H9 (cell line): ENCODE results near the gene SEBOX. TPM values are rescaled to one million over a fixed set of nuclear protein-coding genes. Genes with fewer than 3 reads are reported as not detected.

Source experiments
- DNase-seq: peaks from one replicate; pipeline ENCODE4 v3.0.0-alpha.2; 2017
- H2AFZ ChIP-seq: one replicate; pipeline ENCODE4 v1.6.1; 2013; ENCODE audit warnings: mild to moderate bottlenecking, low read length, control low read depth, moderate library complexity
- H2AK5ac ChIP-seq: 2 replicates; pipeline ENCODE4 v1.6.1; 2013; ENCODE audit warnings: low read length, control low read depth, mixed read lengths; ENCODE audit not compliant: insufficient read length
- H2BK120ac ChIP-seq: one replicate; pipeline ENCODE4 v1.6.1; 2013; ENCODE audit warnings: low read depth, mild to moderate bottlenecking, low read length, control low read depth, inconsistent platforms; ENCODE audit not compliant: poor library complexity, severe bottlenecking
- H2BK12ac ChIP-seq: 2 replicates; pipeline ENCODE4 v1.6.1; 2013; ENCODE audit warnings: low read length, control low read depth, mixed read lengths, low read depth; ENCODE audit not compliant: insufficient read length
- H2BK15ac ChIP-seq: 2 replicates; pipeline ENCODE4 v1.6.1; 2013; ENCODE audit warnings: low read depth, low read length, control low read depth
- H2BK20ac ChIP-seq: one replicate; pipeline ENCODE4 v1.6.1; 2013; ENCODE audit warnings: low read depth, mild to moderate bottlenecking, low read length, control low read depth, inconsistent platforms; ENCODE audit not compliant: poor library complexity, severe bottlenecking
- H2BK5ac ChIP-seq: 2 replicates; pipeline ENCODE4 v1.6.1; 2013; ENCODE audit warnings: low read length, control low read depth, mixed read lengths; ENCODE audit not compliant: insufficient read length
- H3K14ac ChIP-seq: 2 replicates; pipeline ENCODE4 v1.6.1; 2013; ENCODE audit warnings: low read length, control low read depth; ENCODE audit not compliant: insufficient read depth
- H3K18ac ChIP-seq: 2 replicates; pipeline ENCODE4 v1.6.1; 2013; ENCODE audit warnings: low read depth, mild to moderate bottlenecking, mixed read lengths, low read length, control low read depth; ENCODE audit not compliant: insufficient read length
- H3K23ac ChIP-seq: 2 replicates; pipeline ENCODE4 v1.6.1; 2013; ENCODE audit warnings: low read length, control low read depth, mixed read lengths, low read depth; ENCODE audit not compliant: insufficient read length
- H3K23me2 ChIP-seq: 2 replicates; pipeline ENCODE4 v1.6.1; 2013; ENCODE audit warnings: low read depth, mild to moderate bottlenecking, mixed read lengths, low read length, control low read depth; ENCODE audit not compliant: insufficient read length, poor library complexity, severe bottlenecking
- H3K27ac ChIP-seq: 2 replicates; pipeline ENCODE4 v1.5.1; 2013; ENCODE audit warnings: low read length, control low read depth, mixed read lengths, low read depth; ENCODE audit not compliant: insufficient read length
- H3K27me3 ChIP-seq: 2 replicates; pipeline ENCODE4 v1.6.1; 2013; ENCODE audit warnings: low read length, control low read depth, inconsistent platforms; ENCODE audit not compliant: insufficient read depth
- H3K4ac ChIP-seq: 2 replicates; pipeline ENCODE4 v1.6.1; 2013; ENCODE audit warnings: low read depth, mild to moderate bottlenecking, control low read depth, inconsistent platforms, low read length, moderate library complexity
- H3K4me1 ChIP-seq: 2 replicates; pipeline ENCODE4 v1.6.1; 2013; ENCODE audit warnings: low read length, control low read depth, inconsistent platforms; ENCODE audit not compliant: insufficient read depth
- H3K4me2 ChIP-seq: 2 replicates; pipeline ENCODE4 v1.6.1; 2013; ENCODE audit warnings: low read length, control low read depth, mixed read lengths; ENCODE audit not compliant: insufficient read length, insufficient read depth
- H3K56ac ChIP-seq: 2 replicates; pipeline ENCODE4 v1.6.1; 2013; ENCODE audit warnings: low read depth, mild to moderate bottlenecking, mixed read lengths, low read length, control low read depth; ENCODE audit not compliant: insufficient read length
- H3K79me1 ChIP-seq: 2 replicates; pipeline ENCODE4 v1.6.1; 2013; ENCODE audit warnings: low read depth, mild to moderate bottlenecking, moderate library complexity, low read length, control low read depth, inconsistent platforms; ENCODE audit not compliant: insufficient read depth, poor library complexity, severe bottlenecking
- H3K79me2 ChIP-seq: 2 replicates; pipeline ENCODE4 v1.6.1; 2013; ENCODE audit warnings: low read length, control low read depth, inconsistent platforms; ENCODE audit not compliant: insufficient read depth
- H3K9ac ChIP-seq: 2 replicates; pipeline ENCODE4 v1.6.1; 2013; ENCODE audit warnings: low read length, control low read depth, mixed read lengths; ENCODE audit not compliant: insufficient read length; ENCODE audit errors: extremely low read depth
- H3K9me3 ChIP-seq: one replicate; pipeline ENCODE4 v1.6.1; 2013; ENCODE audit warnings: low read depth, low read length, inconsistent platforms; ENCODE audit not compliant: control insufficient read depth
- H3T11ph ChIP-seq: one replicate; pipeline ENCODE4 v1.6.1; 2013; ENCODE audit warnings: mild to moderate bottlenecking, low read length, control low read depth, inconsistent platforms
- H4K20me1 ChIP-seq: one replicate; pipeline ENCODE4 v1.6.1; 2013; ENCODE audit not compliant: control insufficient read depth, insufficient read length, insufficient read depth
- H4K5ac ChIP-seq: 2 replicates; pipeline ENCODE4 v1.6.1; 2013; ENCODE audit warnings: low read depth, mild to moderate bottlenecking, mixed read lengths, low read length, control low read depth; ENCODE audit not compliant: insufficient read length
- H4K8ac ChIP-seq: replicated peaks from 2 replicates; pipeline ENCODE4 v1.6.1; 2013; ENCODE audit warnings: low read length, control low read depth, mixed read lengths, low read depth; ENCODE audit not compliant: insufficient read length
- H4K91ac ChIP-seq: 2 replicates; pipeline ENCODE4 v1.6.1; 2013; ENCODE audit warnings: low read depth, mild to moderate bottlenecking, moderate library complexity, mixed read lengths, low read length, control low read depth; ENCODE audit not compliant: insufficient read length
- H3K27ac Mint-ChIP-seq, 3 experiments: 2 replicates in 2 of 3; 3 replicates in 1 of 3; pipeline ENCODE4 v1.8.0; 2020 to 2021; ENCODE audit warnings: mixed read lengths in 3 of 3, mild to moderate bottlenecking in 1 of 3, moderate library complexity in 1 of 3
- H3K27me3 Mint-ChIP-seq: 2 replicates; pipeline ENCODE4 v1.8.0; 2021; ENCODE audit warnings: low read depth, mild to moderate bottlenecking, moderate library complexity, mixed read lengths
- H3K36me3 Mint-ChIP-seq, 3 experiments: 2 replicates in 2 of 3; 3 replicates in 1 of 3; pipeline ENCODE4 v1.8.0; 2020 to 2021; ENCODE audit warnings: low read depth in 3 of 3, mixed read lengths in 3 of 3; ENCODE audit not compliant: insufficient read depth in 1 of 3
- H3K4me1 Mint-ChIP-seq, 2 experiments: 2 replicates each; pipeline ENCODE4 v1.8.0; 2020; ENCODE audit warnings: mixed read lengths in 2 of 2
- H3K4me3 Mint-ChIP-seq, 2 experiments: 2 replicates in 1 of 2; 3 replicates in 1 of 2; pipeline ENCODE4 v1.8.0; 2020 to 2021; ENCODE audit warnings: mild to moderate bottlenecking in 2 of 2, mixed read lengths in 2 of 2, moderate library complexity in 1 of 2
- H3K9me3 Mint-ChIP-seq, 2 experiments: 2 replicates in 1 of 2; 3 replicates in 1 of 2; pipeline ENCODE4 v1.8.0; 2020; ENCODE audit warnings: mild to moderate bottlenecking in 2 of 2, mixed read lengths in 2 of 2, moderate library complexity in 1 of 2
- CTCF ChIP-seq: fragments of 200-600 bp; sonication (generic); conservative IDR thresholded peaks from 3 replicates; pipeline ENCODE4 v1.8.0; 2021; ENCODE audit warnings: antibody characterized with exemption, mild to moderate bottlenecking
- total RNA-seq: library from RNA; stranded (reverse); gene quantifications from 2 replicates; pipeline ENCODE4 v1.2.1, GENCODE V29; 2021

The SEBOX gene
- total RNA-seq, 1 experiment from 2014 or later, result not detected

DNA sequence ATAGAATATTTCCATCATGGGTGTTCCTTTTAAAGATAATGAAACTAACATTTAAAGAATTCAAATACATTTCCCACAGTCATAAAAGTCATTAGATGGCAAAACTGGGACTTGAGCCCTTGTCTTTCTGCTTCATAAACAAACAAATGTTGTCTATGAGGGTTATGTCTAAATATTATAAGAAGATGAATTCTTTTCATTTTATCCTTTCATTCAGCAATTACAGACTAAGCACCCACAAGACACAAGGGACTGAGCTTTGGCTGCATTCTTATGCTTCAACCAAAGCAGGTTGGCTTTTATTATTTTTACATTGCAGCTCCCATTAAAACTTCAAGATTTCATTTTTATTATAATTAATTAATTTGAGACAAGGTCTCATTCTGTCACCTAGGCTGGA is 21.4 kb upstream of the SEBOX start:
- peaks cover 12% of the 10 kb centered on the region for H3K23me2 ChIP-seq
- no peak overlapping the region for H2AK5ac ChIP-seq
- no peaks in the 10 kb centered on the region for H3K79me1 ChIP-seq
- no peak overlapping the region for H3K27ac ChIP-seq
- no peak overlapping the region for H3K9ac ChIP-seq
- no peak overlapping the region for H2BK12ac ChIP-seq
- H3K18ac ChIP-seq, result no peak overlapping the region
- peaks cover 2 to 10% of the 10 kb centered on the region in 2 experiments; a peak in 3 of 4 replicates for H3K4me1 Mint-ChIP-seq
- no peaks in the 10 kb centered on the region for H4K20me1 ChIP-seq
- TF ChIP-seq CTCF, result no peak
- H3K27me3 ChIP-seq, result peaks cover 13% of the 10 kb centered on the region; the same call in 1 of the 2 replicates
- no peak overlapping the region for H3K56ac ChIP-seq
- H3K4me2 ChIP-seq, result no peak overlapping the region
- H3K36me3 Mint-ChIP-seq, result peaks cover 0 to 2% (median 0%) of the 10 kb centered on the region in 3 experiments; a peak in 2 of 7 replicates
- H3K79me2 ChIP-seq, result no peaks in the 10 kb centered on the region
- no peak overlapping the region for H3K27ac Mint-ChIP-seq
- H4K5ac ChIP-seq, result no peak overlapping the region
- no peak for DNase-seq
- no peak overlapping the region for H3K23ac ChIP-seq
- H3K27me3 Mint-ChIP-seq, result peaks cover 69% of the 10 kb centered on the region
- no peak overlapping the region for H3K4ac ChIP-seq
- H3T11ph ChIP-seq, result no peak overlapping the region
- H3K9me3 Mint-ChIP-seq, result no peaks in the 10 kb centered on the region; a peak in 1 of 5 replicates
- H2BK15ac ChIP-seq, result no peak overlapping the region
- H2BK20ac ChIP-seq, result no peak overlapping the region
- no peak overlapping the region for H2BK120ac ChIP-seq
- no peak overlapping the region for H3K14ac ChIP-seq
- H4K91ac ChIP-seq, result no peak overlapping the region
- no peak overlapping the region for H2AFZ ChIP-seq
- no peaks in the 10 kb centered on the region for H3K4me1 ChIP-seq
- no peaks in the 10 kb centered on the region for H3K9me3 ChIP-seq
- H2BK5ac ChIP-seq, result no peak overlapping the region
- no peak overlapping the region for H4K8ac ChIP-seq
- H3K4me3 Mint-ChIP-seq, result no peak overlapping the region
